Uterus (tissue), 2 donors: ENCODE measurements around the gene MRPL44.

Experiments used
- POLR2A ChIP-seq, 2 donors: fragments of 450-650 bp; IDR thresholded peaks; one replicate each; pipeline ENCODE4 v1.6.1; 2016; ENCODE audit warnings: antibody characterized with exemption in 2 of 2, mild to moderate bottlenecking in 1 of 2, moderate library complexity in 1 of 2
- TF ChIP-seq, protein P1 (sequence below), 4 experiments: fragments of 200-600 bp in 2 of 4; fragments of 450-650 bp in 2 of 4; sonication (generic) in 2 of 4; IDR thresholded peaks; one replicate each; pipeline ENCODE4 v1.5.1; 2016 to 2019; ENCODE audit warnings: antibody characterized with exemption in 4 of 4, mild to moderate bottlenecking in 2 of 4, moderate library complexity in 1 of 4

DNA sequence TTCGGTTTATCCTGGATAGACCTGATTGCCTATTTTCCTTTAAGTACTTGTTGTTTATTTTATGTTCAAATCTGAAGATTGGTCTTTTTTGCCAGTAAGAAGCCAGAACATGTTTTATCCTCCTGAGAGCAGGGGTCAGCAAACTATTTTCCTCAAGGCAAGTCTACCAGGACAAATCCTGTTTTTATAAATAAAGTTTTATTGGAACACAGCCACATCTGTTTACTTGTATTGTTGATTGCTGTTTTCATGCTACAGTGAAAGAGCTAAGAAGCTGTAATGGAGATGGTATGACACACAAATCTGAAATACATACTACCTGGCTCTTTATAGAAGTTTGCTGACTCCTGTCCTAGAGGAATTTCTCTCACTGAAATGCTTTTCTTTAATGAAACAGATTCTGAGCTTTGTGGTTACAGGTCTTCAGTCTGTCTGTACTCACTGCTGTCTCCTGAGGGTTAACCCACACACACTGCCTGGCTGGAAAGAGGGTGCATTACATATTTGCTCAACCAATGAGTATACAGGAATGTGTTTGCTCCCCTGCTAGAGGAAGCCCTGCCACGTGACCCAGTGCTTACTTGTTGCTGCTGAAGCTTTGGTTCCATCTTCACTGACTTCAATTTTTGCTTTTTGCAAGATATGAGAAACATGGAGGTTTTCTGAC, 22.6 kb downstream of the MRPL44 start:
- TF ChIP-seq, protein P1, sequence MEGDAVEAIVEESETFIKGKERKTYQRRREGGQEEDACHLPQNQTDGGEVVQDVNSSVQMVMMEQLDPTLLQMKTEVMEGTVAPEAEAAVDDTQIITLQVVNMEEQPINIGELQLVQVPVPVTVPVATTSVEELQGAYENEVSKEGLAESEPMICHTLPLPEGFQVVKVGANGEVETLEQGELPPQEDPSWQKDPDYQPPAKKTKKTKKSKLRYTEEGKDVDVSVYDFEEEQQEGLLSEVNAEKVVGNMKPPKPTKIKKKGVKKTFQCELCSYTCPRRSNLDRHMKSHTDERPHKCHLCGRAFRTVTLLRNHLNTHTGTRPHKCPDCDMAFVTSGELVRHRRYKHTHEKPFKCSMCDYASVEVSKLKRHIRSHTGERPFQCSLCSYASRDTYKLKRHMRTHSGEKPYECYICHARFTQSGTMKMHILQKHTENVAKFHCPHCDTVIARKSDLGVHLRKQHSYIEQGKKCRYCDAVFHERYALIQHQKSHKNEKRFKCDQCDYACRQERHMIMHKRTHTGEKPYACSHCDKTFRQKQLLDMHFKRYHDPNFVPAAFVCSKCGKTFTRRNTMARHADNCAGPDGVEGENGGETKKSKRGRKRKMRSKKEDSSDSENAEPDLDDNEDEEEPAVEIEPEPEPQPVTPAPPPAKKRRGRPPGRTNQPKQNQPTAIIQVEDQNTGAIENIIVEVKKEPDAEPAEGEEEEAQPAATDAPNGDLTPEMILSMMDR (IDR thresholded peaks at IDR 0.05): no peak
- TF ChIP-seq POLR2A (IDR thresholded peaks at IDR 0.05): no peak
